Stimulated activated CD8-positive, alpha-beta memory T cell treated with anti-CD3 and anti-CD28 coated beads, Interleukin-15, amount 100 ng/mL, for 1 hour (primary cell): ENCODE data around the gene GNG12.

Experiments
- DNase-seq: peaks from one replicate; pipeline ENCODE4 v3.0.0-alpha.2; 2020; ENCODE audit warnings: low read depth

The GNG12 gene

GRCh38 chr1:67840449-67840848, 7.2 kb upstream of the GNG12 start:
- no peak for DNase-seq

GRCh38 chr1:67839826-67840225, 6.6 kb upstream of the GNG12 start:
- no peak for DNase-seq

- DNase-seq: no peak
These were observed 5.1 kb upstream of the GNG12 start for GRCh38 chr1:67838180-67838910.

- no peak for DNase-seq
These were observed 3.5 kb upstream of the GNG12 start for GRCh38 chr1:67836769-67837168.

- no peak for DNase-seq
These were observed 2.6 kb upstream of the GNG12 start for GRCh38 chr1:67835663-67836452.

GRCh38 chr1:67834246-67834877, 1.1 kb upstream of the GNG12 start:
- no peak for DNase-seq

GRCh38 chr1:67833602-67833940, 304 bp upstream of the GNG12 start:
- no peak for DNase-seq

- DNase-seq: no peak
These were observed 1.3 kb downstream of the GNG12 start for GRCh38 chr1:67831850-67832513.

GRCh38 chr1:67830928-67831830, 2.1 kb downstream of the GNG12 start:
- DNase-seq: no peak

- DNase-seq: no peak
These were observed 3.0 kb downstream of the GNG12 start for GRCh38 chr1:67830226-67830625.

- DNase-seq: no peak
These were observed 5.6 kb downstream of the GNG12 start for GRCh38 chr1:67827688-67828087.

- no peak for DNase-seq
These were observed 7.7 kb downstream of the GNG12 start for GRCh38 chr1:67825591-67825990.

- no peak for DNase-seq
These were observed 8.5 kb downstream of the GNG12 start for GRCh38 chr1:67824766-67825165.

- no peak for DNase-seq
These were observed 9.7 kb downstream of the GNG12 start for GRCh38 chr1:67823615-67824014.

- no peak for DNase-seq
These were observed 12.0 kb downstream of the GNG12 start for GRCh38 chr1:67821263-67821662.

- no peak for DNase-seq
These were observed 14.5 kb downstream of the GNG12 start for GRCh38 chr1:67818725-67819301.

- no peak for DNase-seq
These were observed 15.1 kb downstream of the GNG12 start for GRCh38 chr1:67818162-67818561.

GRCh38 chr1:67817319-67817718, 15.9 kb downstream of the GNG12 start:
- DNase-seq: no peak

- DNase-seq: no peak
These were observed 16.8 kb downstream of the GNG12 start for GRCh38 chr1:67816506-67816905.

- DNase-seq: no peak
These were observed 17.2 kb downstream of the GNG12 start for GRCh38 chr1:67816095-67816475.
